Measurements from ENCODE around the gene MARCHF10.
"Not testable (repeated sequence)": the region's sequence is repeated elsewhere in the genome, so short reads cannot be mapped to it uniquely, and the experiment has no call there.

The MARCHF10 gene

GRCh38 chr17:62807812-62808575 is at the start of gene MARCHF10:
TSS of gene MARCHF10 (minus strand) at chr17:62808314. CDS start at chr17:62801735, 6,579 bp downstream.
- no peak for DNase-seq (ENCODE audit: low read depth)

- no peak for DNase-seq (ENCODE audit: low read depth)
Observed at GRCh38 chr17:62857526-62857925, 49.4 kb upstream of the MARCHF10 start.

GRCh38 chr17:62856594-62856993 is 48.5 kb upstream of the MARCHF10 start:
- DNase-seq (ENCODE audit: low read depth), result no peak

- DNase-seq (ENCODE audit: low read depth), result no peak
Observed at GRCh38 chr17:62855156-62855555, 47.0 kb upstream of the MARCHF10 start.

- DNase-seq (ENCODE audit: low read depth), result no peak
Observed at GRCh38 chr17:62854098-62854680, 46.1 kb upstream of the MARCHF10 start.

- DNase-seq (ENCODE audit: low read depth), result no peak
Observed at GRCh38 chr17:62852195-62852594, 44.1 kb upstream of the MARCHF10 start.

- not testable (repeated sequence) for DNase-seq (ENCODE audit: low read depth)
Observed at GRCh38 chr17:62849591-62850415, 41.7 kb upstream of the MARCHF10 start.

GRCh38 chr17:62848334-62848733 is 40.2 kb upstream of the MARCHF10 start:
- DNase-seq (ENCODE audit: low read depth), result no peak

- no peak for DNase-seq (ENCODE audit: low read depth)
Observed at GRCh38 chr17:62847426-62847825, 39.3 kb upstream of the MARCHF10 start.

- DNase-seq (ENCODE audit: low read depth), result no peak
Observed at GRCh38 chr17:62840871-62841270, 32.8 kb upstream of the MARCHF10 start.

- not testable (repeated sequence) for DNase-seq (ENCODE audit: low read depth)
Observed at GRCh38 chr17:62833816-62834215, 25.7 kb upstream of the MARCHF10 start.

GRCh38 chr17:62832405-62832804 is 24.3 kb upstream of the MARCHF10 start:
- DNase-seq (ENCODE audit: low read depth), result no peak

- DNase-seq (ENCODE audit: low read depth), result not testable (repeated sequence)
Observed at GRCh38 chr17:62831066-62831465, 23.0 kb upstream of the MARCHF10 start.

GRCh38 chr17:62827746-62828485 is 19.8 kb upstream of the MARCHF10 start:
- no peak for DNase-seq (ENCODE audit: low read depth)

- no peak for DNase-seq (ENCODE audit: low read depth)
Observed at GRCh38 chr17:62826956-62827355, 18.8 kb upstream of the MARCHF10 start.

GRCh38 chr17:62825182-62825581 is 17.1 kb upstream of the MARCHF10 start:
- no peak for DNase-seq (ENCODE audit: low read depth)

GRCh38 chr17:62824290-62825131 is 16.4 kb upstream of the MARCHF10 start:
- no peak for DNase-seq (ENCODE audit: low read depth)

GRCh38 chr17:62823111-62823893 is 15.2 kb upstream of the MARCHF10 start:
- no peak for DNase-seq (ENCODE audit: low read depth)

GRCh38 chr17:62822080-62822904 is 14.2 kb upstream of the MARCHF10 start:
- DNase-seq (ENCODE audit: low read depth), result no peak

Data from CMK (cell line).